Naive thymus-derived CD8-positive, alpha-beta T cell (primary cell): Measurements from ENCODE around the gene PDE1C. TPM values are rescaled to one million over a fixed set of nuclear protein-coding genes. Genes with fewer than 3 reads are reported as not detected.

Experiments
- ATAC-seq, 2 donors: fragments of 150-1000 bp; cut with Tn5 transposase in 1 of 2; sonication (Bioruptor Pico), chemical (Tn5 transposase) in 1 of 2; 1 replicate in 1 of 2; 2 replicates in 1 of 2; pipeline ENCODE4 v1.10.0; 2021; ENCODE audit warnings: mild to moderate bottlenecking in 2 of 2, moderate library complexity in 2 of 2
- POLR2A ChIA-PET: fragments of 350-600 bp; sonication (Branson Sonifier 250); formaldehyde crosslinking; loops from one replicate; lab custom pipeline; 2021; ENCODE audit warnings: antibody characterized with exemption; lab: Charles Lee
- DNase-seq, 10 donors: peaks; one replicate each; pipeline versions ENCODE4 v3.0.0 to v3.0.0-alpha.2; 2020 to 2022
- H3K27ac Mint-ChIP-seq, 10 donors: one replicate each; pipeline ENCODE4 v1.8.0; 2020 to 2022; ENCODE audit warnings: mild to moderate bottlenecking in 10 of 10, mixed read lengths in 10 of 10, moderate library complexity in 4 of 10, inconsistent platforms in 1 of 10
- H3K27me3 Mint-ChIP-seq, 5 donors: one replicate each; pipeline ENCODE4 v1.8.0; 2021 to 2022; ENCODE audit warnings: mixed read lengths in 5 of 5
- H3K36me3 Mint-ChIP-seq, 3 donors: one replicate each; pipeline ENCODE4 v1.8.0; 2020 to 2022; ENCODE audit warnings: mixed read lengths in 3 of 3, mild to moderate bottlenecking in 2 of 3, inconsistent platforms in 1 of 3
- H3K4me1 Mint-ChIP-seq, 4 donors: one replicate each; pipeline ENCODE4 v1.8.0; 2021 to 2022; ENCODE audit warnings: mixed read lengths in 4 of 4
- H3K4me3 Mint-ChIP-seq, 10 donors: one replicate each; pipeline ENCODE4 v1.8.0; 2020 to 2022; ENCODE audit warnings: mild to moderate bottlenecking in 10 of 10, mixed read lengths in 10 of 10, moderate library complexity in 6 of 10, inconsistent platforms in 1 of 10
- H3K9me3 Mint-ChIP-seq, 9 donors: one replicate each; pipeline ENCODE4 v1.8.0; 2020 to 2022; ENCODE audit warnings: mixed read lengths in 9 of 9, mild to moderate bottlenecking in 3 of 9, inconsistent platforms in 1 of 9, moderate library complexity in 1 of 9
- polyA plus RNA-seq, 3 donors: library from polyadenylated mRNA; unstranded; fragments of 300-500 nt; fragmentation: Illumina TruSeq; gene quantifications; one replicate each; pipeline ENCODE4 v1.2.3, GENCODE V29; 2021
- total RNA-seq, 8 experiments: library from RNA in 2 of 8; stranded (reverse) in 2 of 8; gene quantifications; one replicate each; pipeline ENCODE4 v1.2.3 and lab custom pipeline; 2021 to 2026

PDE1C gene
- total and polyA plus RNA-seq, 5 experiments from 2014 or later: not detected

DNA sequence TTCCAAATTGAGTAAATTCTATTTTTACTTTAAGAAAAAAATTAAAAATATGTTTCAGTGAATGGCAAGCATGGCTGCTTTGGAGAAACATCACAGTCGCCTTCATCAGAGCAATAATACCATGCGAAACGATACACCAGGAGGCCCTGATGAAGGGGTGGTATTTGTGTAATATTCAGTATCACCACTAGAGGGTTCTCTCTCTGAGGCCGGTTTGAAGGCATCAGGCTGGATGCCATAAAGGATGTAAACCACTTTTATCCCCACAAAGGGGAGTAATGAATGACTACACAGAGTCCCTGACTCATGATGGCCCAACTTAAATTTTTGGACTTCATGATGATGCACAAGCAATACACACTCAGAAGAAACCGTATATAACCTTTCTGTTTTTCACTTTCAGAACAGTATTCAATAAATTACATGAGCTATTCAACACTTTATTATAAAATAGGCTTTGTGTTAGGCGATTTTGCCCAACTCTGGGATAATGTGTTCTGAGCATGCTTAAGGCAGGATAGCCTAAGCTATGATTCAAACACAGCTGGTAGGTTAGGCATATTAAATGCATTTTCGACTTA is 287.7 kb downstream of the PDE1C start:
- no peak for DNase-seq
- no peak overlapping the region for H3K4me3 Mint-ChIP-seq
- POLR2A ChIA-PET: no interaction called here

DNA sequence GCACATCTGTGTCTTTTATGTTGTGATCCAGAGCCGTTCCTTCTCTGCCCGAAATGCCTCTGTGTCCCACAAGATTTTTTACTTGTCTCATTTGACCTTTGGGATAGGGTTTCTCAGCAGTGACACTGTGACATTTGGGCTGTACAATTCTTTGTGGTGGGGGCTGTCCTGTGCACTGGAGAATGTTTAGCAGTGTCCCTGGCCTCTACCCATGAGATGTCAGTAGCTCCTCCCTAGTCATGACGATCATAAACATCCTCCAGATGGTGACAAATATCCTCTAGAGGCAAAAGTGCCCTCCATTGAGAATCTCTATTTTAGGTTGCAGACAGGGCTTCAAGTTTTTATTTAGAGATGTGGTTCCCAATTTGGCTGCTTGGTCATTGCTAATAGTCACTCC is 291.9 kb downstream of the PDE1C start:
- Mint-ChIP-seq H3K9me3 (peaks cover 0 to 4% (median 0%) of the 10 kb centered on the region in 9 donors), H3K36me3 (no peaks in the 10 kb centered on the region), H3K4me1 (no peaks in the 10 kb centered on the region), H3K27me3 (peaks cover 0 to 4% (median 0%) of the 10 kb centered on the region in 5 donors), H3K4me3 (no peak overlapping the region), H3K27ac (no peak overlapping the region)
- POLR2A ChIA-PET: no interaction called here
- ATAC-seq (no peak), DNase-seq (no peak)

More for the DNA sequence above, 287.7 kb downstream of the PDE1C start:
- Mint-ChIP-seq H3K4me1 (no peaks in the 10 kb centered on the region), H3K27me3 (no peaks in the 10 kb centered on the region), H3K27ac (no peak overlapping the region), H3K9me3 (peaks cover 0 to 6% (median 0%) of the 10 kb centered on the region in 9 donors), H3K36me3 (no peaks in the 10 kb centered on the region)
- no peak for ATAC-seq

DNA sequence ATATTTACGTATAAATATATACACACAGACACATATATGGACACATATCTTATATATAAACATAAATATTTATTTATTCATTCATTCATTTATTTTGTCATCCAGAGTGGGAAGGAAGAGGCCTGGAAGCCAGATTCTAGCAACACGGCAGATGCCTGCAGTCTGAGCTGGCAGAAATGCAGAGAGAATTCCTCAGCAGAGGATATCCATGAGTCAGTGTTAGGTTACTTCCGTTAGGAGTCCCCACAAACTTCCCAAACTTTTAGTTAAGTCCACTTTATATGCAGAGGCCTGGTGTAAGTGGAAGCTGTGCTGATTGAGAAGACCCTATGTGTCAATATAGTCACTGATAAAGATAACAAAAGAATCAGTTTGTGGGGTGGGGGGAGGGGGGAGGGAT is 293.6 kb downstream of the PDE1C start:
- peaks cover 0 to 2% (median 0%) of the 10 kb centered on the region in 9 donors for H3K9me3 Mint-ChIP-seq
- POLR2A ChIA-PET: no interaction called here
- ATAC-seq: no peak
- no peaks in the 10 kb centered on the region for H3K36me3 Mint-ChIP-seq
- no peaks in the 10 kb centered on the region for H3K4me1 Mint-ChIP-seq
- no peak overlapping the region for H3K27ac Mint-ChIP-seq
- H3K4me3 Mint-ChIP-seq: no peak overlapping the region
- no peak for DNase-seq
- peaks cover 0 to 7% (median 1%) of the 10 kb centered on the region in 5 donors for H3K27me3 Mint-ChIP-seq

DNA sequence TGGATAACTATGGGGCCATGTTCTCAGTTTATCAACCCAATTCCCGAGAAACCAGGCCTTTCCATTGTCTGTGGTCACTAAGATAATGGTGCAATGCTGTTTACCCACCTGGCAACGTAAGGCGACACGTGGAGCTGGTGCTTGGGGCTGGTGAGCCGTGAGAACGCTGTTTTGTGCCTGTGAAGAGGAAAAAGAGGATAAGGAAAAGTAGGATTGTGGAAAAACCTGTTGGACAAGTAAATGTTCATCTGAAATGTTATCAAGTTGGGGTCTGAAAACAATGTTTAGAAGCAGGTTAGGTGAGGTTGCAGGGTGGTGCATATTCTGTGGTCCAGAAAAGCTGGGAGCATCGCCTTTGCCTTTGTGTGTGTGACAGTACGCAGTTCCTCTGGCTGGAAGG is 294.7 kb downstream of the PDE1C start:
- no peak for DNase-seq
- Mint-ChIP-seq H3K36me3 (no peaks in the 10 kb centered on the region), H3K9me3 (peaks cover 0 to 6% (median 0%) of the 10 kb centered on the region in 9 donors), H3K4me1 (no peaks in the 10 kb centered on the region), H3K27me3 (peaks cover 0 to 7% (median 6%) of the 10 kb centered on the region in 5 donors), H3K27ac (no peak overlapping the region), H3K4me3 (no peak overlapping the region)
- ATAC-seq: no peak
- POLR2A ChIA-PET: no interaction called here

DNA sequence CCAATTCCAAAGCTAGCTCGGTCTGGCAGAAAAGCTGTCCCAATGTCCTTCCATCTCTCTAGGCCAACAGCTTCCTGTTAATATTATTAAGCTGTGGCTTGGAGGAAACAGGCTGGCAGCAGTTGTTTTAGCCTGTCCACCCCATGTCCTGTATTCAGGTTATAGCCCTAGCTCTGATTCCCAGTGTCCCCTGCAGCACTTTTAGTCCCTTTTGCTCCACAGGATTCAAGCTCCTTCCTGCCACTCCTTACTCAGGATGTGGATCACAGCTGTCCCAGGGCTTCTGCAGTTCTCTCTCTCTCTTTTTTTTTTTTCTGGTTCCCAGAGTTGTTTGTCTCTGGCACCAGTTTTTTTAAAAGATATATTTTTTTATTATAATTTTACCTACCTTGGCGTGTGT is 298.0 kb downstream of the PDE1C start:
- DNase-seq (no peak), ATAC-seq (no peak)
- no peak overlapping the region for H3K4me3 Mint-ChIP-seq
- peaks cover 0 to 8% (median 6%) of the 10 kb centered on the region in 5 donors for H3K27me3 Mint-ChIP-seq
- H3K4me1 Mint-ChIP-seq: no peaks in the 10 kb centered on the region
- POLR2A ChIA-PET: no interaction called here
- no peak overlapping the region for H3K27ac Mint-ChIP-seq
- H3K9me3 Mint-ChIP-seq: peaks cover 0 to 8% (median 2%) of the 10 kb centered on the region in 9 donors
- H3K36me3 Mint-ChIP-seq: no peaks in the 10 kb centered on the region

DNA sequence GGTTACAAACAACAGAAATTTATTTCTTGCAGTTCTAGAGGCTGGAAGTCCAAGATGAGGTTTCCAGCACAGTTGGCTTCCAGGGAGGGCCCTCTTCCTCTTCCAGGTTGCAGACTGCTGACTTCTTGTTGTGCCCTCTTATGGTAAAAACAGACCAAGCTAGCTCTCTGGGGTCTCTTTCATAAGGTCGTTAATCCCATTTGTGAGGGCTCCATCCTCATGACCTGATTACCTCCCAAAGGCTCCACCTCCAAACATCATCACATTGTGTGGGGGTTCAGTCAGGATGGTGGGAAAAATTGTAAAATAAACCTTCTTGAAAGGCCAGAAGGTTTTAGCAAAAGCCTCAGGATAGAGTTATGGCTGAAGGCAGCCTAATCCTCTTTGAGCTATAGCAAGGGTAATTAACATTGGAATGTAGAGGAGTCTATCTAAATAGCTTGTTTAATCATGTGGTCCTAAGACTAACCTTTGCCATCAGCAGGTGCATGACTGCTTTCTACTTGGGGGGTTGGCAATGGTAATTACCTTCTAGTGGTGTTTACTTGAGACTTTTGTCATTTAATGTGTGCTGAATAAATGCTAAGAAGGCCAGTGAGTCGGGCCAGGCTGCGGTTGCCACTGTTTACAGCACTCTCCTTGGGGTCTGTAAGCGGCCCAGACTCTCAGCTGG is 302.4 kb downstream of the PDE1C start:
- ATAC-seq (no peak), DNase-seq (no peak)
- no peaks in the 10 kb centered on the region for H3K36me3 Mint-ChIP-seq
- H3K4me1 Mint-ChIP-seq: no peaks in the 10 kb centered on the region
- H3K27me3 Mint-ChIP-seq: peaks cover 0 to 7% (median 5%) of the 10 kb centered on the region in 5 donors
- no peak overlapping the region for H3K27ac Mint-ChIP-seq
- POLR2A ChIA-PET: no interaction called here
- no peak overlapping the region for H3K4me3 Mint-ChIP-seq
- H3K9me3 Mint-ChIP-seq: peaks cover 0 to 8% (median 2%) of the 10 kb centered on the region in 9 donors

DNA sequence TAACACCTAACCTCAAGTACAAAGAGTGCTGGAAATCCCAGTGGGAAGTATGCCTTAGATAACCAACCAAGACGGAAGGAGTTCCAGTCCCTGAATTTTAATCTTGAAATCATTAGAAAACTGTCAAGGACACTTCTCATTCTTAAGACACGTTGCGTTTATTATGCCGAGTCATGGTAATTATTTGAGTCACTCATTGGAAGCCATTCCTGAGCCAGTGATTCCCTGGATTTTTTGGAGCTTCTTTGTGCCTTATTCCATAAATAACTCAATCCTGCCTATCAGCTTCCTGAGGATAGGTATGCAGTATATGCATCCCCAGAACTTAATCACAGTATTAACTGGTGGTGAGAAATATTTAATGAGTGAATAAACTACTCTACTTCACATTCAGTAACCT is 305.7 kb downstream of the PDE1C start:
- no peak overlapping the region for H3K27ac Mint-ChIP-seq
- peaks cover 0 to 6% (median 0%) of the 10 kb centered on the region in 5 donors for H3K27me3 Mint-ChIP-seq
- no peak overlapping the region for H3K4me3 Mint-ChIP-seq
- peaks cover 0 to 10% (median under 1%) of the 10 kb centered on the region in 9 donors for H3K9me3 Mint-ChIP-seq
- no peaks in the 10 kb centered on the region for H3K36me3 Mint-ChIP-seq
- ATAC-seq (no peak), DNase-seq (no peak)
- no peaks in the 10 kb centered on the region for H3K4me1 Mint-ChIP-seq
- POLR2A ChIA-PET: no interaction called here

DNA sequence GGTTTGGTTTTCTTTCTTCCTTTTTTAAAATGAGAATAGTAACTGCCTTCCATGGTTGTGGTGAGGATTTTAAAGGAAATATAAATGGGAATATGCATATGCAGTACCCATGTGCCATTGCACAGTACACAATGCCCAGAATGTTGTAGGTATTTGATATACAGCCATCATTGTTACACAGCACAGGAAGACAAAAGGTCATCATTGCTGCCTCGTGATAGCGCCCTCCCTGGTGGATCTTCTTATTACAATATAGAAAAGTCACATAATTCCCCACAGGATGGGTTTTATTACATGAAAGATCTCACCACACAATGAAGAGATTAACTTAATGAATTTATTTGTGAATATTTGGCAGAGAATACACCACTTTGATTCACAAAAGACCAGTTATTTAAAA is 306.7 kb downstream of the PDE1C start:
- H3K36me3 Mint-ChIP-seq: no peaks in the 10 kb centered on the region
- ATAC-seq (no peak), DNase-seq (no peak)
- H3K4me1 Mint-ChIP-seq: no peaks in the 10 kb centered on the region
- H3K27me3 Mint-ChIP-seq: peaks cover 0 to 6% (median 0%) of the 10 kb centered on the region in 5 donors
- H3K27ac Mint-ChIP-seq: no peak overlapping the region
- H3K9me3 Mint-ChIP-seq: peaks cover 0 to 9% (median 0%) of the 10 kb centered on the region in 9 donors
- H3K4me3 Mint-ChIP-seq: no peak overlapping the region
- POLR2A ChIA-PET: no interaction called here

DNA sequence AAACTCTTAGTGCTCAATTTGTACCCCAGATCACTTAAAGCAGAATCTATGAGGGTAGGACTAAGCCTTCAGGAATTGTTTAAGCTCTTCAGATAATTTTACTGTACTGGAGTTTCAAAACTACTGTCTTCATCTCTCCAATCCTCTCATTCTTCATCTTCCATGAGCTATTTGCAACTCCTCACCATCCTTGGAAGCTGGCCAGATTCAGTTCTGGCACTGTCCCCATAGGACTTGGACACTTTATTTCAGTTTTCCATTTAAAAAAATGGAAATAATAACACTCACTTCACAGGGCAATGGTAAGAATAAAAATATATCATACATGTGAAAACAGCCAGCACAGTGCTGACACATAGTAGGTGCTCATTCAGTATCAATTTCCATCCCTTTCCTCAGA is 308.6 kb downstream of the PDE1C start:
- no peak for ATAC-seq
- POLR2A ChIA-PET: no interaction called here
- no peak overlapping the region for H3K4me3 Mint-ChIP-seq

DNA sequence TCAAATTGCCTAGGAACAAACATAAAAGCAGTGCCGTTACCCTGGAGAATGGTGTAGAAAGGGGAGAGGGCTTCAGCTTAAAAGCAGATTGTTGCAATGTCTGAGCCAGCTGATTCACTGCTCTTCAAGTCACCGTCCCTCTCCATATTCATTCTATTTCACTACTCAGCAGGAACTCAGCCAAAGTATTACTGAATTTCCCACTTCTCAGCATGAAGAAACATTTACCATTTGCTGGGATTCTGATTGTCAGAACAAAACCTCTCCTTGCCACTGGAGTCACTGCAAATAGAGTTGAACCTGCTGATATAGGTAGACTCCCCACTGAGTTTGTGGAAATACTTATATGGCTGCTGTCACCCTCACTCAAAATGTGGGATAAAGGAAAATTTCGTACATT is 311.5 kb downstream of the PDE1C start:
- no peaks in the 10 kb centered on the region for H3K4me1 Mint-ChIP-seq

More for the DNA sequence above, 308.6 kb downstream of the PDE1C start:
- H3K27ac Mint-ChIP-seq: no peak overlapping the region
- peaks cover 0 to 4% (median 0%) of the 10 kb centered on the region in 5 donors for H3K27me3 Mint-ChIP-seq
- H3K9me3 Mint-ChIP-seq: peaks cover 0 to 7% (median 3%) of the 10 kb centered on the region in 9 donors
- H3K36me3 Mint-ChIP-seq: no peaks in the 10 kb centered on the region
- H3K4me1 Mint-ChIP-seq: no peaks in the 10 kb centered on the region
- no peak for DNase-seq

DNA sequence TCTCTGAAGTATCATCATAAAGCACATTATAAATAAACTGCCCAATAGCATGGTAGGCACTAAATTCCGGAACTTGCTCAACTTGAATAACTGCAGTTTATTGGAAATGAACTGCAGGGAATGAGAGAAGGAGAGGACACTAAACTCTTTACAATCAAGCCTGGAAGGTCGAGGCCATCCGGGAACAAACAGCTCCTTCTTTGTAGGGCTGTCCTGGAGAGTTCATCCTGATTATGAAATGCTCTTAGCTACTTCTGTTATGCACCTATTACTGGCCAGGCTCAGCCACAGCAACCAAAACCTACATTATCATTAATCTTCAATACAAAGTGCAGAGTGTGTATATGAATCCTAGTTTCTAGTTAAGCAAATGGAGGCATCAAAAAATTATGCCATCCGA is 318.5 kb downstream of the PDE1C start:
- Mint-ChIP-seq H3K9me3 (peaks cover 0 to 15% (median 0%) of the 10 kb centered on the region in 9 donors), H3K4me1 (no peaks in the 10 kb centered on the region), H3K27ac (no peak overlapping the region), H3K36me3 (no peaks in the 10 kb centered on the region), H3K4me3 (no peak overlapping the region), H3K27me3 (peaks cover 0 to 10% (median 6%) of the 10 kb centered on the region in 5 donors)
- POLR2A ChIA-PET: no interaction called here
- DNase-seq: no peak
- no peak for ATAC-seq

More for the DNA sequence above, 311.5 kb downstream of the PDE1C start:
- Mint-ChIP-seq H3K27ac (no peak overlapping the region), H3K9me3 (peaks cover 0 to 15% (median 4%) of the 10 kb centered on the region in 9 donors), H3K27me3 (peaks cover 0 to 4% (median 0%) of the 10 kb centered on the region in 5 donors), H3K36me3 (no peaks in the 10 kb centered on the region), H3K4me3 (no peak overlapping the region)
- DNase-seq: no peak
- ATAC-seq: no peak
- POLR2A ChIA-PET: no interaction called here

DNA sequence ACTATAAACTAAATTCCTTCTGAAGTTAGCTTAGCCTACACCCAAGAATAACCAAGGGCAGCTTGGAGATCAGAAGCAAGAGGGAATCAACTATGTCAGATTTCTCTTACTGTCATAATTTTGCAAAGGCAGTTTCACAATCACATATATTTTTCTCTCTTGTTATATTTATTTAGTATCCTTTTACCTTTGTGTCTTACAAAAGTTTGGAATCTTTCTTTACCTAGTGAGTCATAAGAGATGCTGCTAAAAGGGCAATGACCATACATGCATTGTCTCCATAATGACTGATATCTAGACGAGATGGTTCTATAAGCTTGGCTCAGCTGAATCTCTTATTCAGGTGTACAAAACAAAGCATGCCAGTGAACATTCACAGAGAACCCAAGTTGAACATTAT is 322.1 kb downstream of the PDE1C start:
- ATAC-seq (no peak), DNase-seq (no peak)
- POLR2A ChIA-PET: no interaction called here
- Mint-ChIP-seq H3K27me3 (peaks cover 0 to 21% (median 7%) of the 10 kb centered on the region in 5 donors), H3K4me1 (no peaks in the 10 kb centered on the region), H3K36me3 (no peaks in the 10 kb centered on the region), H3K27ac (no peak overlapping the region), H3K9me3 (peaks cover 0 to 2% (median 0%) of the 10 kb centered on the region in 9 donors), H3K4me3 (no peak overlapping the region)

DNA sequence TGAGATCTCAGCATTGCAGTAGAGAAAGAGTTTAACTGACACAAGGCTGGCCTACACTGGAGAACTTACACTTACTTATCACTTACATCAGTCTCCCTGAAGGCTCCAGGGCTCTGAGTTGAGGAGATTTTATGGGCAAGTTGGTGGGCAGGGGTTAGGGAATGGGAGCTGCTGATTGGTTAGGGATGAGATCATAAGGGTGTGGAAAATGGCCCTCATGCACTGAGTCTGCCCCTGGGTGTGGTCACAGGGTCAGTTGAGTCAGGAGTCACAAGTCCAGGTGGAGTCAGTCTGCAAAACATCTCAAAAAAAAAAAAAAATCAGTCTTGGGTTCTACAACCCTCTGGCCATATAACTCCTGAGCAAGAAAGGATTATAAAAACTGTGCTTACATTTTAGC is 322.7 kb downstream of the PDE1C start:
- Mint-ChIP-seq H3K27me3 (peaks cover 2 to 22% (median 7%) of the 10 kb centered on the region in 5 donors), H3K36me3 (no peaks in the 10 kb centered on the region), H3K27ac (no peak overlapping the region), H3K9me3 (peaks cover 0 to 2% (median 0%) of the 10 kb centered on the region in 9 donors), H3K4me3 (no peak overlapping the region), H3K4me1 (no peaks in the 10 kb centered on the region)
- ATAC-seq (no peak), DNase-seq (no peak)
- POLR2A ChIA-PET: no interaction called here
